ENCODE measurements around the gene RPTOR.

DNA sequence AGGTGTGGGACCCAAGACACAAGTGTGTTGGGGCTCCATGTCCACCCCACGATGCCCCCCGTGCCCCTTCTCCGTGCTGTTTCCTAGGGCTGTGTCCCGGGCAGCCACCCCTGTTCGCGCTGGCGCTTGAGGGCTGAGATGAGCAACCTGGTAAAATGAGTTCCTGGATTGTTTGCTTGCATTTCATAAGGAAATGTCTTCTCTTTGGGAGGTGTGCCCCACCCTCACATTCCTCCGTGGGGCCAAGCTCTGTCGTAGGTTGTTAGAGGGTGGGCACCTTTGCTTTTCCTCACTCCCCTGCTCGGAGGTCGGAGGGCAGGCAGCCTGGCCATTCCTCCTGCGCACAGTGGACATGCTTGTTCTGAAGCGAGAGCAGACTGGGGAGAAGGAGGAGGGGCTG, 275.7 kb downstream of the RPTOR start:
- TF ChIP-seq, protein P1, sequence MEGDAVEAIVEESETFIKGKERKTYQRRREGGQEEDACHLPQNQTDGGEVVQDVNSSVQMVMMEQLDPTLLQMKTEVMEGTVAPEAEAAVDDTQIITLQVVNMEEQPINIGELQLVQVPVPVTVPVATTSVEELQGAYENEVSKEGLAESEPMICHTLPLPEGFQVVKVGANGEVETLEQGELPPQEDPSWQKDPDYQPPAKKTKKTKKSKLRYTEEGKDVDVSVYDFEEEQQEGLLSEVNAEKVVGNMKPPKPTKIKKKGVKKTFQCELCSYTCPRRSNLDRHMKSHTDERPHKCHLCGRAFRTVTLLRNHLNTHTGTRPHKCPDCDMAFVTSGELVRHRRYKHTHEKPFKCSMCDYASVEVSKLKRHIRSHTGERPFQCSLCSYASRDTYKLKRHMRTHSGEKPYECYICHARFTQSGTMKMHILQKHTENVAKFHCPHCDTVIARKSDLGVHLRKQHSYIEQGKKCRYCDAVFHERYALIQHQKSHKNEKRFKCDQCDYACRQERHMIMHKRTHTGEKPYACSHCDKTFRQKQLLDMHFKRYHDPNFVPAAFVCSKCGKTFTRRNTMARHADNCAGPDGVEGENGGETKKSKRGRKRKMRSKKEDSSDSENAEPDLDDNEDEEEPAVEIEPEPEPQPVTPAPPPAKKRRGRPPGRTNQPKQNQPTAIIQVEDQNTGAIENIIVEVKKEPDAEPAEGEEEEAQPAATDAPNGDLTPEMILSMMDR (conservative IDR thresholded peaks at IDR 0.05 in 1 of 2, IDR thresholded peaks at IDR 0.05 in 1 of 2; ENCODE audit: low read depth in 1 of 2, low read length in 2 of 2) = no peak
- TF ChIP-seq EZH2 (IDR thresholded peaks at IDR 0.05; ENCODE audit: low read length, missing control alignments) = no peak
